OCI-LY7 (cell line): ENCODE measurements around the gene NDRG4.

Experiments used
- CTCF ChIP-seq: fragments of 200-600 bp; sonication (generic); conservative IDR thresholded peaks from 2 replicates; pipeline ENCODE4 v1.5.1; 2014; ENCODE audit warnings: mild to moderate bottlenecking, antibody characterized with exemption, low read length, moderate library complexity, mixed read lengths
- EZH2phosphoT487 ChIP-seq: fragments of 200-600 bp; sonication (generic); IDR thresholded peaks from 2 replicates; pipeline ENCODE4 v1.6.1; 2018; ENCODE audit warnings: low read depth, borderline replicate concordance, mild to moderate bottlenecking, mixed run types, antibody characterized with exemption, low read length, moderate library complexity, mixed read lengths

DNA sequence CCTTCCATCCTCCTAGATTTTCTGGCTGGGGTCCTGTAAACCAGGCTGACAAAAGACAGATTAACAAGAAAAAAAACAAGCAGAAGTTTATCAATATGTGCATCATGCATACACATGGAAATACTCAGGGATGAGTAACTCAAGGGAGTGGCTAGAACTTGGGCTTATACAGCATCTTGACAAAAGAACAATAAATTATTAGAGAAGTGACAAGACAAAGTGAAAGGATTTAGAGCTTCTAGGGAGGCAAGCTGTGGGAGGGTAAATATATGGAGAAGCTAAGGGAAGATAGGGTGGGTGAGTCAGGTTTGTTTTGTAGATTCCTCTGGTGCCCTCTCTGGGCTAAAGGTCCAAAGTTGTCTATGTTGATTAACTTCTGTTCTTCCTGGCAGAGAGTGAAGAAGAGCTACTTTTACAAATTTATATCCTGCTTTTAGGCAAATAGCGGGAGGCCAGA, 48.0 kb upstream of the NDRG4 start:
- TF ChIP-seq CTCF (0 out of 2 replicates have a peak, but pooled peaks have one; percentile 33), EZH2phosphoT487 (no peak)
